Neural cell (in vitro differentiated cells): ENCODE measurements around the gene TFDP1. TPM values are rescaled to one million over a fixed set of nuclear protein-coding genes. Genes with fewer than 3 reads are reported as not detected.

Source experiments
- H2AFZ ChIP-seq: fragments of 200-600, 300-800 bp; sonication (generic), shearing (Covaris generic); 2 replicates; pipeline ENCODE4 v1.6.0; 2014; ENCODE audit warnings: low read depth, mild to moderate bottlenecking, antibody characterized with exemption, low read length, moderate library complexity
- H3F3A ChIP-seq: fragments of 200-600 bp; shearing (Covaris generic); 2 replicates; pipeline ENCODE4 v1.6.1; 2016; ENCODE audit warnings: mild to moderate bottlenecking, moderate library complexity, mixed read lengths, antibody characterized with exemption, low read length; ENCODE audit not compliant: insufficient read depth, poor library complexity, severe bottlenecking
- H3K27ac ChIP-seq: fragments of 200-600, 300-800 bp; sonication (generic), shearing (Covaris generic); 2 replicates; pipeline ENCODE4 v1.5.1; 2014; ENCODE audit warnings: mild to moderate bottlenecking, low read length, moderate library complexity
- H3K27me3 ChIP-seq: fragments of 300-800, 200-600 bp; sonication (generic), shearing (Covaris generic); 2 replicates; pipeline ENCODE4 v1.6.0; 2014; ENCODE audit warnings: mild to moderate bottlenecking, low read depth, low read length, moderate library complexity; ENCODE audit not compliant: insufficient read depth
- H3K36me3 ChIP-seq: fragments of 300-800, 200-600 bp; sonication (generic), shearing (Covaris generic); 2 replicates; pipeline ENCODE4 v1.5.1; 2014; ENCODE audit warnings: mild to moderate bottlenecking, antibody characterized with exemption, low read length, moderate library complexity; ENCODE audit not compliant: insufficient read depth
- H3K4me2 ChIP-seq: fragments of 300-800, 200-600 bp; sonication (generic), shearing (Covaris generic); 2 replicates; pipeline ENCODE4 v1.6.0; 2014; ENCODE audit warnings: mild to moderate bottlenecking, low read length
- H3K4me3 ChIP-seq: fragments of 300-800, 200-600 bp; sonication (generic), shearing (Covaris generic); 2 replicates; pipeline ENCODE4 v1.5.1; 2014; ENCODE audit warnings: mild to moderate bottlenecking, low read length, moderate library complexity
- H3K79me2 ChIP-seq: fragments of 200-600 bp; shearing (Covaris generic); replicated peaks from 2 replicates; pipeline ENCODE4 v1.6.0; 2014; ENCODE audit warnings: mild to moderate bottlenecking, low read length, moderate library complexity; ENCODE audit not compliant: insufficient read depth
- H3K9ac ChIP-seq: fragments of 300-800, 200-600 bp; sonication (generic), shearing (Covaris generic); 2 replicates; pipeline ENCODE4 v1.6.1; 2016; ENCODE audit warnings: mild to moderate bottlenecking, low read length, mixed read lengths
- H3K9me2 ChIP-seq: fragments of 200-600 bp; shearing (Covaris generic); 2 replicates; pipeline ENCODE4 v1.6.1; 2016; ENCODE audit warnings: mild to moderate bottlenecking, low read length, mixed read lengths; ENCODE audit not compliant: insufficient read depth
- H3K9me3 ChIP-seq: fragments of 200-600, 300-800 bp; sonication (generic), shearing (Covaris generic); 2 replicates; pipeline ENCODE4 v1.6.1; 2016; ENCODE audit warnings: mild to moderate bottlenecking, mixed run types, low read length, moderate library complexity, mixed read lengths
- H4K20me1 ChIP-seq: fragments of 200-600 bp; shearing (Covaris generic); 2 replicates; pipeline ENCODE4 v1.6.1; 2016; ENCODE audit warnings: mild to moderate bottlenecking, mixed run types; ENCODE audit not compliant: insufficient read depth
- EP300 ChIP-seq: fragments of 450-650 bp; conservative IDR thresholded peaks from 2 replicates; pipeline ENCODE4 v1.6.1; 2014; ENCODE audit warnings: antibody characterized with exemption, mild to moderate bottlenecking, moderate library complexity; ENCODE audit not compliant: poor library complexity, severe bottlenecking
- EZH2 ChIP-seq: fragments of 200-600, 300-800 bp; shearing (Covaris generic), sonication (generic); IDR thresholded peaks from 2 replicates; pipeline ENCODE4 v1.6.1; 2014; ENCODE audit warnings: antibody characterized with exemption, low read length, borderline replicate concordance, mild to moderate bottlenecking; ENCODE audit not compliant: insufficient read depth, poor library complexity, severe bottlenecking
- MXI1 ChIP-seq: fragments of 450-650 bp; conservative IDR thresholded peaks from 2 replicates; pipeline ENCODE4 v1.6.1; 2014; ENCODE audit warnings: antibody characterized with exemption, mild to moderate bottlenecking; ENCODE audit not compliant: poor library complexity, severe bottlenecking
- POLR2AphosphoS5 ChIP-seq: IDR thresholded peaks from 2 replicates; pipeline ENCODE4 v1.6.1; 2012
- RAD21 ChIP-seq: fragments of 450-650 bp; conservative IDR thresholded peaks from 2 replicates; pipeline ENCODE4 v1.6.1; 2014; ENCODE audit warnings: antibody characterized with exemption, mild to moderate bottlenecking, moderate library complexity
- SMC3 ChIP-seq: fragments of 450-650 bp; conservative IDR thresholded peaks from 2 replicates; pipeline ENCODE4 v1.6.1; 2014; ENCODE audit warnings: antibody characterized with exemption, mild to moderate bottlenecking, moderate library complexity; ENCODE audit not compliant: poor library complexity
- TAF1 ChIP-seq: IDR thresholded peaks from 2 replicates; pipeline ENCODE4 v1.6.1; 2012; ENCODE audit warnings: low read depth
- polyA plus RNA-seq: library from polyadenylated mRNA; depleted of rRNA; stranded (reverse); fragments of >200 nt; gene quantifications from 2 replicates; pipeline ENCODE4 v1.2.3, GENCODE V29; 2014
- TF ChIP-seq, protein P1 (sequence below): IDR thresholded peaks from 2 replicates; pipeline ENCODE4 v1.6.1; 2012; ENCODE audit warnings: borderline replicate concordance
- TF ChIP-seq, protein P2 (sequence below): fragments of 450-650 bp; IDR thresholded peaks from 2 replicates; pipeline ENCODE4 v1.5.1; 2014; ENCODE audit warnings: antibody characterized with exemption, mild to moderate bottlenecking, moderate library complexity; ENCODE audit not compliant: poor library complexity, severe bottlenecking

The TFDP1 gene
- polyA plus RNA-seq, 1 donor from 2014 or later = 81.2 TPM

DNA sequence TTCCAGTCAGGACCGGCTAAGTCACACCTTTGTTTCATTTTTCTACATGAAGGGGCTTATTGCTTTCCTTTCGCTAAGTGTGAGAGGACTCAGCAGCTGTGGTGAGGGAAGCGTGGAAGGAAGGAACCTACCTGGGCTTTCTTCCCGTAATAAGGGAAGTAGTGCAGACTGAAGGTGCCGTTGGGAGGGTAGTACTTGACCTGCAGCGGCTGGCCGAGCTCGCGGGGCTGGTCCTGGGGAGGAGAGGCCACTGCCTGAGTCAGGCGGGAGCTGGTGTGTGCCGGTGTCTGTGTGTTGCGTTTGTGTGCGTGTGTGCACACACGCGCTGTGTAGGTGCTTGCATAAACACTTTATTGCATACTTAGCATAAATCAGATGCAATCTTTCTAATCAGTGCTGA is 65.7 kb downstream of the TFDP1 start:
- Histone ChIP-seq H2AFZ (no peak overlapping the region), H3K36me3 (no peaks in the 10 kb centered on the region), H3F3A (no peaks in the 10 kb centered on the region), H3K4me2 (no peak overlapping the region), H3K27me3 (no peaks in the 10 kb centered on the region), H3K4me3 (no peak overlapping the region), H3K9me2 (no peaks in the 10 kb centered on the region), H3K9me3 (no peaks in the 10 kb centered on the region), H4K20me1 (no peaks in the 10 kb centered on the region), H3K27ac (no peak overlapping the region), H3K9ac (no peak overlapping the region), H3K79me2 (no peaks in the 10 kb centered on the region)
- TF ChIP-seq RAD21 (no peak), TAF1 (no peak), SMC3 (no peak), POLR2AphosphoS5 (no peak), EZH2 (no peak), MXI1 (no peak), EP300 (no peak)
- TF ChIP-seq, protein P1, sequence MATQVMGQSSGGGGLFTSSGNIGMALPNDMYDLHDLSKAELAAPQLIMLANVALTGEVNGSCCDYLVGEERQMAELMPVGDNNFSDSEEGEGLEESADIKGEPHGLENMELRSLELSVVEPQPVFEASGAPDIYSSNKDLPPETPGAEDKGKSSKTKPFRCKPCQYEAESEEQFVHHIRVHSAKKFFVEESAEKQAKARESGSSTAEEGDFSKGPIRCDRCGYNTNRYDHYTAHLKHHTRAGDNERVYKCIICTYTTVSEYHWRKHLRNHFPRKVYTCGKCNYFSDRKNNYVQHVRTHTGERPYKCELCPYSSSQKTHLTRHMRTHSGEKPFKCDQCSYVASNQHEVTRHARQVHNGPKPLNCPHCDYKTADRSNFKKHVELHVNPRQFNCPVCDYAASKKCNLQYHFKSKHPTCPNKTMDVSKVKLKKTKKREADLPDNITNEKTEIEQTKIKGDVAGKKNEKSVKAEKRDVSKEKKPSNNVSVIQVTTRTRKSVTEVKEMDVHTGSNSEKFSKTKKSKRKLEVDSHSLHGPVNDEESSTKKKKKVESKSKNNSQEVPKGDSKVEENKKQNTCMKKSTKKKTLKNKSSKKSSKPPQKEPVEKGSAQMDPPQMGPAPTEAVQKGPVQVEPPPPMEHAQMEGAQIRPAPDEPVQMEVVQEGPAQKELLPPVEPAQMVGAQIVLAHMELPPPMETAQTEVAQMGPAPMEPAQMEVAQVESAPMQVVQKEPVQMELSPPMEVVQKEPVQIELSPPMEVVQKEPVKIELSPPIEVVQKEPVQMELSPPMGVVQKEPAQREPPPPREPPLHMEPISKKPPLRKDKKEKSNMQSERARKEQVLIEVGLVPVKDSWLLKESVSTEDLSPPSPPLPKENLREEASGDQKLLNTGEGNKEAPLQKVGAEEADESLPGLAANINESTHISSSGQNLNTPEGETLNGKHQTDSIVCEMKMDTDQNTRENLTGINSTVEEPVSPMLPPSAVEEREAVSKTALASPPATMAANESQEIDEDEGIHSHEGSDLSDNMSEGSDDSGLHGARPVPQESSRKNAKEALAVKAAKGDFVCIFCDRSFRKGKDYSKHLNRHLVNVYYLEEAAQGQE = no peak
- TF ChIP-seq, protein P2, sequence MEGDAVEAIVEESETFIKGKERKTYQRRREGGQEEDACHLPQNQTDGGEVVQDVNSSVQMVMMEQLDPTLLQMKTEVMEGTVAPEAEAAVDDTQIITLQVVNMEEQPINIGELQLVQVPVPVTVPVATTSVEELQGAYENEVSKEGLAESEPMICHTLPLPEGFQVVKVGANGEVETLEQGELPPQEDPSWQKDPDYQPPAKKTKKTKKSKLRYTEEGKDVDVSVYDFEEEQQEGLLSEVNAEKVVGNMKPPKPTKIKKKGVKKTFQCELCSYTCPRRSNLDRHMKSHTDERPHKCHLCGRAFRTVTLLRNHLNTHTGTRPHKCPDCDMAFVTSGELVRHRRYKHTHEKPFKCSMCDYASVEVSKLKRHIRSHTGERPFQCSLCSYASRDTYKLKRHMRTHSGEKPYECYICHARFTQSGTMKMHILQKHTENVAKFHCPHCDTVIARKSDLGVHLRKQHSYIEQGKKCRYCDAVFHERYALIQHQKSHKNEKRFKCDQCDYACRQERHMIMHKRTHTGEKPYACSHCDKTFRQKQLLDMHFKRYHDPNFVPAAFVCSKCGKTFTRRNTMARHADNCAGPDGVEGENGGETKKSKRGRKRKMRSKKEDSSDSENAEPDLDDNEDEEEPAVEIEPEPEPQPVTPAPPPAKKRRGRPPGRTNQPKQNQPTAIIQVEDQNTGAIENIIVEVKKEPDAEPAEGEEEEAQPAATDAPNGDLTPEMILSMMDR = no peak

DNA sequence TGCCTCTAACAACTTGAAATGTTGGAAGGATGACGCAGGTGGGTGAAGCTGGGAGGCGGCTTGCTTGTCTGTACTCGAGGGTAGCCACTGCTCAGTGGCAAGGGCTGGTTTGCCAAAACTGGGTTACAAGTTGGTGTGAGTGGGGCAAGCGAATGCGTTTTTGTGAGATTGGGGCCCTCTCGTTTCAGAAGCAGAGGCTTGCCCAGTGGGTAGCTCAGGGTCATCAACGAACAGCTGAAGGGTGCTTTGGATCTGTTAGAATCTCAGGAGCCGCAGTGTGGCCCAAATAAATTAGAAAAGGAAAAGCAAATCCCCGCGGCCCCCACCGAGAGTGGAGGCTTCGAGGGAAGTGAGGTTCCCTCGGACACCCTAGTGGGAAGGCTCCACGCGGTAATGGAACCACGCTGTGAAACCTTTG is 66.2 kb downstream of the TFDP1 start:
- Histone ChIP-seq H3K36me3 (no peaks in the 10 kb centered on the region), H4K20me1 (no peaks in the 10 kb centered on the region), H3K79me2 (no peaks in the 10 kb centered on the region), H3K9me3 (no peaks in the 10 kb centered on the region), H3K9me2 (no peaks in the 10 kb centered on the region), H3F3A (no peaks in the 10 kb centered on the region), H2AFZ (no peak overlapping the region), H3K27ac (no peak overlapping the region), H3K27me3 (no peaks in the 10 kb centered on the region), H3K4me2 (no peak overlapping the region), H3K9ac (no peak overlapping the region), H3K4me3 (no peak overlapping the region)
- TF ChIP-seq RAD21 = no peak
- no peak for TF ChIP-seq POLR2AphosphoS5
- TF ChIP-seq TAF1 = no peak
- TF ChIP-seq, protein P2 = no peak
- TF ChIP-seq, protein P1 = no peak
- no peak for TF ChIP-seq EZH2
- no peak for TF ChIP-seq SMC3
- no peak for TF ChIP-seq EP300
- TF ChIP-seq MXI1 = no peak
